HL-60 (cell line): ENCODE measurements around the gene SPNS2.

Experiments used
- SPI1 ChIP-seq: IDR thresholded peaks from 2 replicates; pipeline ENCODE4 v1.6.1; 2012; ENCODE audit warnings: low read depth, mild to moderate bottlenecking, borderline replicate concordance
- TF ChIP-seq, protein P1 (sequence below): IDR thresholded peaks from one replicate; pipeline ENCODE4 v1.5.1; 2011; ENCODE audit warnings: low read length, control low read depth, inconsistent platforms; ENCODE audit not compliant: insufficient read depth
- TF ChIP-seq, protein P2 (sequence below): IDR thresholded peaks from 2 replicates; pipeline ENCODE4 v1.6.1; 2012; ENCODE audit warnings: low read depth; ENCODE audit not compliant: insufficient replicate concordance

DNA sequence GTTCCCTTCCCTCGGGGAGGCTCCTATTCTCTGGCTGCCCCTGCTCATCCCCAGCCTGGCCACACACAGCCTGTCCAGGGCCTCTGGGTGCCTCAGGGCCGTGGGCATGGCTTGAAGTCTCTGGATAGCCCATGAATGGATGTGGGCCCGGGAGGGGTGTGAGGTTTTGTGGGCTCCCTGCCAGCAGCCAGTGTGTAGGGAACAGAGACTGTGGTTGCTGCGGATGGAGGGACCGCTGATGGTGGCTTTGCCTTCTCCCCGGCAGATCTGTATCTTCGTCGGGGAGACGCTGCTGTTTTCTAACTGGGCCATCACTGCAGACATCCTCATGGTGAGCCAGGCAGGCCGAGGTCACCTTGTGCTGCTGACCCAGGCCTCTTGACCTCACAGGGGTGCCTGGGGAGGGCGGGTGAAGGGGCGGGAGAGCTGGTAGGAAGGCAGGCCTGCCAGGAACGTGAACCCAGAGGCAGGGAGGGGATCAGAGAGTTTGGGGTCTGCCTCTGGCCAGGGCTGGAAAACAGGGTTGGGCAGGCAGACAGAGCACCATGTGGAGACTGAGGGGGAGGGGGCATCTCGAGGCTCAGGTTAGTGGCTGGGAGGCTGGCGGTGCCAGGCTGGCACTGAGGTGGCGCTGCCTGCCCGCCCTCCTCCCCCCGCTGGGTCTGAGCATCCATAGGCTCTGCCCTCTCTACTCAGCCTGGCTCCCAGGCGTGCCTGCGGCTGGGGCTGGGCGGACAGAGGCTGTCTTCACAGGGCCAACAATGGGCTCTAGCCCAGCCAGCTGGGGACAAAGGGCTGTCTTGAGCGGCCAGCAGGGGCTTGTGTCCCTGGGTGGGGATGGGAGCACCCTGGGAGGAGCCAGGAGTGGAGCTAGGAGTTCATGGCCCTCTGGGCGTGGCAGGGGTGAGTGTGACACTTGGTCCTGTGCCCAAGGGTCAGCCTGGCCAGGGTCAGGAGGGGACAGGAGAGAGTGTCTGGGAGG, 35.1 kb downstream of the SPNS2 start:
- TF ChIP-seq, protein P1, sequence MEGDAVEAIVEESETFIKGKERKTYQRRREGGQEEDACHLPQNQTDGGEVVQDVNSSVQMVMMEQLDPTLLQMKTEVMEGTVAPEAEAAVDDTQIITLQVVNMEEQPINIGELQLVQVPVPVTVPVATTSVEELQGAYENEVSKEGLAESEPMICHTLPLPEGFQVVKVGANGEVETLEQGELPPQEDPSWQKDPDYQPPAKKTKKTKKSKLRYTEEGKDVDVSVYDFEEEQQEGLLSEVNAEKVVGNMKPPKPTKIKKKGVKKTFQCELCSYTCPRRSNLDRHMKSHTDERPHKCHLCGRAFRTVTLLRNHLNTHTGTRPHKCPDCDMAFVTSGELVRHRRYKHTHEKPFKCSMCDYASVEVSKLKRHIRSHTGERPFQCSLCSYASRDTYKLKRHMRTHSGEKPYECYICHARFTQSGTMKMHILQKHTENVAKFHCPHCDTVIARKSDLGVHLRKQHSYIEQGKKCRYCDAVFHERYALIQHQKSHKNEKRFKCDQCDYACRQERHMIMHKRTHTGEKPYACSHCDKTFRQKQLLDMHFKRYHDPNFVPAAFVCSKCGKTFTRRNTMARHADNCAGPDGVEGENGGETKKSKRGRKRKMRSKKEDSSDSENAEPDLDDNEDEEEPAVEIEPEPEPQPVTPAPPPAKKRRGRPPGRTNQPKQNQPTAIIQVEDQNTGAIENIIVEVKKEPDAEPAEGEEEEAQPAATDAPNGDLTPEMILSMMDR, result no peak
- TF ChIP-seq, protein P2, sequence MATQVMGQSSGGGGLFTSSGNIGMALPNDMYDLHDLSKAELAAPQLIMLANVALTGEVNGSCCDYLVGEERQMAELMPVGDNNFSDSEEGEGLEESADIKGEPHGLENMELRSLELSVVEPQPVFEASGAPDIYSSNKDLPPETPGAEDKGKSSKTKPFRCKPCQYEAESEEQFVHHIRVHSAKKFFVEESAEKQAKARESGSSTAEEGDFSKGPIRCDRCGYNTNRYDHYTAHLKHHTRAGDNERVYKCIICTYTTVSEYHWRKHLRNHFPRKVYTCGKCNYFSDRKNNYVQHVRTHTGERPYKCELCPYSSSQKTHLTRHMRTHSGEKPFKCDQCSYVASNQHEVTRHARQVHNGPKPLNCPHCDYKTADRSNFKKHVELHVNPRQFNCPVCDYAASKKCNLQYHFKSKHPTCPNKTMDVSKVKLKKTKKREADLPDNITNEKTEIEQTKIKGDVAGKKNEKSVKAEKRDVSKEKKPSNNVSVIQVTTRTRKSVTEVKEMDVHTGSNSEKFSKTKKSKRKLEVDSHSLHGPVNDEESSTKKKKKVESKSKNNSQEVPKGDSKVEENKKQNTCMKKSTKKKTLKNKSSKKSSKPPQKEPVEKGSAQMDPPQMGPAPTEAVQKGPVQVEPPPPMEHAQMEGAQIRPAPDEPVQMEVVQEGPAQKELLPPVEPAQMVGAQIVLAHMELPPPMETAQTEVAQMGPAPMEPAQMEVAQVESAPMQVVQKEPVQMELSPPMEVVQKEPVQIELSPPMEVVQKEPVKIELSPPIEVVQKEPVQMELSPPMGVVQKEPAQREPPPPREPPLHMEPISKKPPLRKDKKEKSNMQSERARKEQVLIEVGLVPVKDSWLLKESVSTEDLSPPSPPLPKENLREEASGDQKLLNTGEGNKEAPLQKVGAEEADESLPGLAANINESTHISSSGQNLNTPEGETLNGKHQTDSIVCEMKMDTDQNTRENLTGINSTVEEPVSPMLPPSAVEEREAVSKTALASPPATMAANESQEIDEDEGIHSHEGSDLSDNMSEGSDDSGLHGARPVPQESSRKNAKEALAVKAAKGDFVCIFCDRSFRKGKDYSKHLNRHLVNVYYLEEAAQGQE, result no peak
- TF ChIP-seq SPI1, result no peak
